Osteocyte (in vitro differentiated cells): Measurements from ENCODE around the gene GAP43. TPM values are rescaled to one million over a fixed set of nuclear protein-coding genes. Genes with fewer than 3 reads are reported as not detected.

Experiments used
- DNase-seq: peaks from one replicate; pipeline ENCODE4 v3.0.0; 2021; ENCODE audit warnings: mixed read lengths; ENCODE audit not compliant: unreplicated experiment; ENCODE audit errors: extremely low spot score
- H3K27ac Mint-ChIP-seq: one replicate; pipeline ENCODE4 v1.8.0; 2021; ENCODE audit warnings: mild to moderate bottlenecking, mixed read lengths; ENCODE audit not compliant: unreplicated experiment
- H3K27me3 Mint-ChIP-seq: one replicate; pipeline ENCODE4 v1.8.0; 2021; ENCODE audit warnings: mixed read lengths; ENCODE audit not compliant: unreplicated experiment
- H3K36me3 Mint-ChIP-seq: one replicate; pipeline ENCODE4 v1.8.0; 2021; ENCODE audit warnings: mixed read lengths; ENCODE audit not compliant: unreplicated experiment
- H3K4me1 Mint-ChIP-seq: one replicate; pipeline ENCODE4 v1.8.0; 2021; ENCODE audit warnings: mixed read lengths; ENCODE audit not compliant: unreplicated experiment
- H3K4me3 Mint-ChIP-seq: one replicate; pipeline ENCODE4 v1.8.0; 2021; ENCODE audit warnings: mild to moderate bottlenecking, moderate library complexity, mixed read lengths; ENCODE audit not compliant: unreplicated experiment
- H3K9me3 Mint-ChIP-seq: one replicate; pipeline ENCODE4 v1.8.0; 2021; ENCODE audit warnings: mixed read lengths; ENCODE audit not compliant: unreplicated experiment
- CTCF ChIP-seq: fragments of 200-600 bp; sonication (generic); IDR thresholded peaks from 2 replicates; pipeline ENCODE4 v1.5.0; 2021; ENCODE audit warnings: antibody characterized with exemption, mild to moderate bottlenecking, moderate library complexity
- total RNA-seq: library from RNA; stranded (reverse); gene quantifications from 2 replicates; pipeline ENCODE4 v1.2.1, GENCODE V29; 2021

Gene GAP43
- total RNA-seq, 1 donor from 2014 or later = 3.2 TPM

DNA sequence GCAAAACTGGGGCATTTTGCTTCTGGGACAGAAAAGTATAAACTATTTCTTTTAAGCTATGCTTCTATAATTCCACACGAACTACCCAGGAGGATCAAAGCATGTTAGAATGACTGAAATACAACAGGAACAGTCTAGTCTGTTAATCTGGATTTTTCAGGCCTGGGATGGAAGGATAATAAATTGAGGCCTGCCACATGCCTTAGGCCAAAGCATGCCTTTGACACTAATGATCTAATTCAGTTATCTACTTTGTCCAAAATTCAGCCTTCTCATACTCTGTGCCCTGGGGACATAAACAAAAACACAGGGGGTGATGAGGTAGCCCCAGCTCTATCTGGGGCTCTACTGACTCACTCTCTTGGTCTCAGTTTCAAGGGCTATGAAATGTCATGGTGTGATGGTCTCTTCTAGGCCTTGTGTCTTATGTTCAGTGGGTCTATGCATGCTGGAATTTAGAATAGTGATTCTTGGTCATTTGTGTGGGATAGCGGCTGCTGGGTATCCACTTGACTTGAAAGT is 32.5 kb downstream of the GAP43 start:
- H3K27me3 Mint-ChIP-seq = no peaks in the 10 kb centered on the region
- no peak for TF ChIP-seq CTCF
- no peaks in the 10 kb centered on the region for H3K36me3 Mint-ChIP-seq
- H3K27ac Mint-ChIP-seq = no peak overlapping the region
- DNase-seq = no peak
- H3K4me1 Mint-ChIP-seq = peaks cover 34% of the 10 kb centered on the region
- H3K9me3 Mint-ChIP-seq = no peaks in the 10 kb centered on the region
- no peak overlapping the region for H3K4me3 Mint-ChIP-seq

- Mint-ChIP-seq H3K36me3 (no peaks in the 10 kb centered on the region), H3K4me1 (peaks cover 37% of the 10 kb centered on the region), H3K9me3 (no peaks in the 10 kb centered on the region), H3K27ac (peak overlapping the region; percentile 75), H3K27me3 (no peaks in the 10 kb centered on the region), H3K4me3 (peak overlapping the region; percentile 2)
- no peak for TF ChIP-seq CTCF
- no peak for DNase-seq
Measured at GRCh38 chr3:115657168-115657567, 33.9 kb downstream of the GAP43 start.

DNA sequence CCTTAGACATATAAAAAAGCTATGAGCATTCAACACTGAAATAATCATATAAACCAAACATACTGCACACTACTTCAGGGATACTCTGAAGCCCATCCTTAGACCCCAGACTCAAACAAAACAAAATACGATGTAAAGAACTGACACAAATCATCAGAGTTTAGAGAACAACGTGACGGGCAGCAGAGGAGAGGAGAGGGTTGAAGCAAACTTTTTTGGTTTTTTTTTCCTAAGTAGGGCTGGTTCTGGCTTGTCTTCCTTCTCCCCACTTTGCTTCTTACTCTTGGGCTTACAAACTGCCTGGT is 34.7 kb downstream of the GAP43 start:
- Mint-ChIP-seq H3K9me3 (no peaks in the 10 kb centered on the region), H3K36me3 (no peaks in the 10 kb centered on the region), H3K27me3 (no peaks in the 10 kb centered on the region), H3K4me1 (peaks cover 37% of the 10 kb centered on the region), H3K27ac (peak overlapping the region; percentile 100), H3K4me3 (peak overlapping the region; percentile 81)
- DNase-seq = no peak
- no peak for TF ChIP-seq CTCF

DNA sequence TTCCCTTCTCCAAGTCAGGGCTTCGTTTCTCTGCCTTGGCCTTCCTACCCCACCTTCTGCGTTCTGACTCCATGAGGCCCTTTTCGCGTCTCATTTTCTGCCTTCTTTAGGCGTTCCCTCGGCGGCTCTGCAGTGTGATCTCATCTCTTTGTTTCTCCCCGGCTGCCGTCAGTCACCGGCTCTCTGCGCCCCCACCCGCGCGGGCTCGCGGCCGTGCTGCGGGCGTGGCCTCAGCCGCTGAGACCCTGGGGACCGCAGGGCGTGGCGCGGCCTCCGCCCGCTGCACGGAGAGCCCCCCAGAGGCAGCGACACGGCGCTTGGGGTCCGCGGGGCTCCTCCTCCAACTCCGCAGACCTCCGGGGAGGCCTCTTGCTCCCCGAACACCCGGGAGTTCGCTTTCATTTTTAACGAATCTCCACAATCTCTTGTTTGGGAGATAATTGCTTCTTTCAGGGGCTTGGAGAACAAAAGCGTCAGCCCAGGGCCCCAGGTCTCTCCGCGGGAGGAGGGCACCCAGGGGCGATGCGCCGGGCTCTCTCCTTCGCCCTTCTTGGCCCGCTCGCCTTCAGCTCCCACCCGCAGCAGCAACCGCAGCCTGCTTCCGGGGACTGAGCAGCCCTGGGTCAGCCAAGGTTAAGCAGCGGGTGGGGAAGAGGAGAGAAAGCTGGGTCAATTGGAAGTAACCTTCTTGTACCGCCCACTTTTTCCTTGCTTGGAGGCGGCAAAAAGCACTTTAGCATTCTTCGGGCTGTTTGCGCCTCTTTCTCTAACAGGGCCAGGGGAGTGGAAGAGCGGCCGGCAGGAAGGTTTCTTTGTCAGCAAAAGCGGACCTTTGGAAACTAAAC is 35.2 kb downstream of the GAP43 start:
- H3K27me3 Mint-ChIP-seq = no peaks in the 10 kb centered on the region
- H3K36me3 Mint-ChIP-seq = no peaks in the 10 kb centered on the region
- TF ChIP-seq CTCF = no peak
- peaks cover 37% of the 10 kb centered on the region for H3K4me1 Mint-ChIP-seq
- H3K27ac Mint-ChIP-seq = peak overlapping the region; percentile 100
- DNase-seq = peak; percentile 92
- peak overlapping the region; percentile 81 for H3K4me3 Mint-ChIP-seq
- H3K9me3 Mint-ChIP-seq = no peaks in the 10 kb centered on the region
